GM18868 (cell line): Measurements from ENCODE around the gene RPL31.
"Not testable (repeated sequence)": the region's sequence is repeated elsewhere in the genome, so short reads cannot be mapped to it uniquely, and the experiment has no call there.

Experiments used
- ATAC-seq: cut with Tn5 transposase; IDR thresholded peaks from one replicate; pipeline ENCODE4 v1.9.1; 2021; ENCODE audit warnings: mild to moderate bottlenecking, moderate library complexity; ENCODE audit not compliant: unreplicated experiment

The RPL31 gene

DNA sequence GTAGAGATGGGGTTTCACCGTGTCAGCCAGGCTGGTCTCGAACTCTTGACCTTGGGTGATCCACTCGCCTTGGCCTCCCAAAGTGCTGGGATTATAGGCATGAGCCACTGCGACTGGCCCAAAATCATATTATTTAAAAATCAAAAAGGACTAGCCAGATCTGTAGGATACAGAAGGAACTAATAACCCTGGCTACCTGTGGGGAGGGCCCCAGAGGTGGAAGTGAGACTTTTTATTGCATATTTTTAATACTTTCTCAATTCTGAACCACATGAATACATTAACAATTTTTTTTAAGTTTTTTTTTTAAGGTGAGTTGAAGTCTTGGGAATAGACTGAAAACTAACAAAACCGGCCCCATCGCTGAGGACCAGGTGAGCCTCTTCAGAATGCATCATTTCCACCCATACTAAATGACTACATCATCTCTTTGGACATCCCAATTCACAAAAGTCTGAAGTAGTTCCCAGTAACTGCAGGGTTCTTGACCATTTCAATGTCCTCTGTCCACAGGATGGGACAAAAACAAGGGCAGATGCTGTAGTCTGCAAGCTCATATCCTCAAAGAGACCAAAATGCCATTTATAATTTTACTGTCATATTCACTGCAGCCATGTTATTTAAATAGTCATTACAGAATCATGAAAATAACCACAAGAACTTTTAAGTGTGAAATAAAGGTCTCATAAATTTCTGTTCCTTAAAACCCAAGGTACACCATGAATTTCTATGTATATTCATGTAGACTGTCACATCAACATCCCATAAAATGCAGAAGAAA is 21.4 kb downstream of the RPL31 start:
- ATAC-seq: no peak

DNA sequence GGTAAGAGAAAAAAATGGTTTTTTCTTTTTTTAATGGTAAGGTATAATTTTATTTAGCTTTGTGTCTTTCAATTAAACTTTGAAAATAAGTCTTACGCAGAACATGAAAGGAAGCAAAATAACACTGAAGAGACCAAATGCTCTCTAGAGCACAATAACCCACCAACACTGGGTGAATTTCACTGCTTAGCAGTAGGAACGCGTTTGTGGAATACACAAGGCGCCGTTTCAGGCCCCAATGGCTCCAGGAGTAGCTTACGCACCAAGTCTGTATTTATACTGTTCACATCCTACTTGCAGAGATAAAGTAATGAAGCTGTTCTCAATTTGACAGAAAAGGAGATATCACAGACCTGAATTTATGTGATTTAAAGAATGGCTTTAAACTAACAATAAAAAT is 23.5 kb downstream of the RPL31 start:
- ATAC-seq: no peak

DNA sequence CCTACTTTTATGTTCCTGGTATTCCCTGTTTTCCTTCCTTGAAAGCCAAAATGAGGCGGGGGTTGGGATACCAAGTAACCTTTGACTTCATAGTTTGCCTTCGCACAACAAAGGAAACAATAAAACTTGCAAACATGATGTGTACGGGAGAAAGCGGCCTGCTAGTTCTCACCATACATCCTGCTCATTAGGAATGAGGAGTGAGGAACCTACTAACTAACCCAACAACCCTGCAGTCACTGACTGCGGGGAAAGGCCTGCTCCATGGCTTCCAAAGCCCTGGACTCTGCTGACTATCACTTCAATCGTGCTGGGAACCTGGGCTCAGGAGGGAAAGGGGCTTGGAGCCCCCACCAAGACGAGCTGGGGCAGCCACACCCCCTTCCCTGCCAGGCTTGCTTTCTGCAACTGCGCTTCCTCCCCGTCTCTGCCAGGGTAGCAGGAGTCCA is 24.2 kb downstream of the RPL31 start:
- ATAC-seq: no peak

DNA sequence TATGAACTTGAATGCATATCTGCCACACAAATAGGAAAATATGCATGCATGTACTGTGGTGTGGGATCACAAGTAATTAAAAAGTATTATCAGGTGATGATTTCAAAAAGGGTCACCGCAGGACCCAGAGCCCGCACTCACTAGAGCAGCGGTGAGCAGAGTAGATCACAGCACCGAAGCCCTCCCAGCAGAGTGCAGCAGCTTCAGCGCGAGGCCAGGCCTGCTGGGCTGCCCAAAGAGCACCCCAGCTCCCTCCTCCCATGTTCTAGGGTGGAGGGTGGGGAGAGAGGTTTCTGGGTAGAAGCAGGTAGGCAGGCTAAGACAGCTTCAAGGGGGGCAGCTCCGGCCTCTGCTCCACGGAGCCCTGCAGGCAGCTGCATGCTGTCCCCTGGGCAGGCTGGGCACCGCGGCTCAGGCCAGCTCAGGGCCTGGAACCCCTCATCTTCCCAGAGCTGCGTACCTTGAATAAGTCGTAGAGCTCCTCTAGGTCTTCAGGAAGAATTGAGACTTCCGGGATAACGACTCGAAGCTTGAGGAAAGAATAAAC is 24.9 kb downstream of the RPL31 start:
- no peak for ATAC-seq

DNA sequence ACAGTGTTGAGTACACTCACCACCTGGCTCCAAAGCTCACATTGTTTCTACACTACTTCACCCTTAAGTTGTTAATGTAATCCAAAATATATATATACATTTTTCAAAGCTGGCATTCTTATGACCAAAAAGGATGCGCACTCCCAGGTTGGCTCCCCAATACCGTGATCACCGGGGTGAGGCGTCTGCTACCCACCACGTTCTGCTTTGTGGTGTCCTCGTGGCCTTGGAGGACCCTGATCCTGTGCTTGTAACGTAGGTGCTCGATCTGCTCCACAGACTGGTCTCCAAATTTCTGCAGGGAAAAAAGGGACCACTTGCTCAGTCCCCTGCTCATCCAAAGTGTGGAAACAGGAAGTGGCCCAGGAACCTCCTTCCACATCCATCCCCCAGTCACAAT is 25.8 kb downstream of the RPL31 start:
- ATAC-seq: no peak

DNA sequence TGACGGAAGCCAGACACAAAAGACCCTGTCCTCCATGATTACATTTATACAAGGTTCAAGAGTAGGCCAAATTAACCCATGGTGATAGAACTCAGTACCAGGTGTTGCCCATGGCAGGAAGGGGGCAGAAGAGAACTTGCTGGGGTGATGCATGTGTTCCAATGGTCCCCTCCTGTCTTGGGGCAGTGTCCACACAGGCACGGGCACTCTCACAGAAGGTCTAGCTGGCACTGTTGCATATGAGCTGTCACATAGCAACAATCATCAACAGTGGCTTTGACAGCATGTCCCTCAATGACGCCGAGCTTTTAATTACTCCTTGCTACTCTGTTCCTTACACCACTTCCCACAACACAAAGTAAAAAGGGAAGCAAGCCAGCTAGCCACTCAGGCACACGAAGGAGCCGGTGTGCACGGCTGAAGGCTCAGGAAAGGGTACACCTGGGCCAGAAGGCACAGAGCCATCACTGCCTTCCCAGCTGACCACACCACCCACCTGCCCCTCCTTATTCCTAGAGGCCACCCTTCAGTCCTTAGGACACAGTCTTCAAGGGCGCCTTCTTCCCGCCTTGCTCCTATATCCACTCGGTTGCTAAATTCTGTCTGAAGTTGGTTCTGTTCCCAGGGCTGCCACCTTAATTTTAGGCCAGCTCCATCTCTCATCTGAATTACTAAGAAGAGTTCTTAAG is 28.9 kb downstream of the RPL31 start:
- no peak for ATAC-seq

DNA sequence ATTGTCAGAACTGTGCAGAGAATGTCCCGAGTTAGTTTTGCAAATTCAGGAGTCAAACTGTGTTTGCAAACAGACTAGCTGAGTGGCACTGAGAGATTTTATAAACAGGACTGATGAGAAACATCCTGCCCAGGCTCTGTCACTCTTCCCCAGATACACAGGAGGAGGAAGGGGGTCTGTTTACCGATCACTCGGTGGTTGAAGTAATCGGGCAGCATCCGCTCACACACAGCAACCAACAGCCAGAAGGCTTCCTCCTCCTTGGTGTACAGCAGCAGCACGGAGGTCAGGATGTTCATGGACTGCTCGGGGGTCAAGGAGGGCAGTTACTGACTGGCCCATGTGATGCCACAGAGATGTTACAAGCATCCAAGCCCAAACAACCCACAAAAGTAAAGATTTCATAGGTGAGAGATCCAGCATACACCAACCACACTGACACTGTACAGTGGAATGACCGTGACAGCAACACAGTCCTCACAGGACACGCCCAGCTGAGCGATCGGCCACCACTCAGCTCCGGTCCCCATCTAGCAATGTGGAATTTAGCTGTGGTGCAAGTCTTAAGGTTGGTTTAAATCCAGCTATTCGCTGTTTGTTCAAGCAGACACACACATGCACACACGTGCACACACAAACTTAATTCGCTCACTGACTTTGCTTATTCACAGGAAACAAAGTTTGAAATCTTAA is 30.1 kb downstream of the RPL31 start:
- no peak for ATAC-seq

DNA sequence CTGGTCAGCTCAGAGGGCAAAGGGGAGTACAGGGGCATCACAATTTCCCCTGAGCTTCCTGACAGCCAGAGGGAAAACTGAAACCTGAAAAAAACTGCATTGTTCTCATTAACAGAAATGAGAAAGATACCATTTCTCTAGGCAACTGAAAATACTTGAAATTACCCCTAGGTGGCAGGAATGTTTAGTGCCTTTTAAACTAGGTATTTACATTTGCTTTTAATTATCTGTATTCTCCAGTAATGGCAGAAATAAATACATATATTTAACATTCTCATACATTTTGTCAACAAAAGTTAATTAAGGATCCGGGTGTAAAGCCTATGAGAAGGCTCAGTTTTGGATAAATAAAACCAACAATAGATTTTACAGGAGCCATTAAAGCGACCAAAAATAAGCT is 34.5 kb downstream of the RPL31 start:
- ATAC-seq: no peak

DNA sequence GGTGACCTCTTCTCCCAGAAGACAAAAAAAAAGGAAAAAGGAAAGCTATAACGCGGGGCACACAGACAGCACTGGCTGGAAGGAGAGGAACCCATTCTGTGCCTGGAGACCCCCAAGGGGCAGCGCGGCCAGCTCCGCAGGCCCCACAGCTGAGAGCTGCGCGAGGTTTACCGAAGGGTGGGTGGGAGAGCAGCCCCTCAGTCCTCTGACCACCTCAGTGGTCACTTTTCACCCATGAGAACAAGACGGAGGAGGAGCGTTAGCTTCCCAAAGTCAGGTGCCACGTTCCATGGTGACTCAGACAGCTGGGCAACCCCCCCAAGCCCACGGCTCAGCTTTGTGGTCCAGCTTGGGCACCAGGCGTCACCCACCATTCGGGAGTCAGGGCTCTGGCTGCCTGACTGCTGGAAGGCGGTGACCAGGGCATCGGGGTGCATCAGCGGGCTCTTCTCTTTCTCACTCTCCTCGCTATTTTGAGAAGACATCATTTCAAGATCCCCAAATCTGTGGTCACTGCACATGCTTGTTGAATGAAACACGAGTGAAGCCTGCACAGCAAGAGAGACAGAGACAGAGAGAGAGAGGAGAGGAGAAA is 35.2 kb downstream of the RPL31 start:
- no peak for ATAC-seq

DNA sequence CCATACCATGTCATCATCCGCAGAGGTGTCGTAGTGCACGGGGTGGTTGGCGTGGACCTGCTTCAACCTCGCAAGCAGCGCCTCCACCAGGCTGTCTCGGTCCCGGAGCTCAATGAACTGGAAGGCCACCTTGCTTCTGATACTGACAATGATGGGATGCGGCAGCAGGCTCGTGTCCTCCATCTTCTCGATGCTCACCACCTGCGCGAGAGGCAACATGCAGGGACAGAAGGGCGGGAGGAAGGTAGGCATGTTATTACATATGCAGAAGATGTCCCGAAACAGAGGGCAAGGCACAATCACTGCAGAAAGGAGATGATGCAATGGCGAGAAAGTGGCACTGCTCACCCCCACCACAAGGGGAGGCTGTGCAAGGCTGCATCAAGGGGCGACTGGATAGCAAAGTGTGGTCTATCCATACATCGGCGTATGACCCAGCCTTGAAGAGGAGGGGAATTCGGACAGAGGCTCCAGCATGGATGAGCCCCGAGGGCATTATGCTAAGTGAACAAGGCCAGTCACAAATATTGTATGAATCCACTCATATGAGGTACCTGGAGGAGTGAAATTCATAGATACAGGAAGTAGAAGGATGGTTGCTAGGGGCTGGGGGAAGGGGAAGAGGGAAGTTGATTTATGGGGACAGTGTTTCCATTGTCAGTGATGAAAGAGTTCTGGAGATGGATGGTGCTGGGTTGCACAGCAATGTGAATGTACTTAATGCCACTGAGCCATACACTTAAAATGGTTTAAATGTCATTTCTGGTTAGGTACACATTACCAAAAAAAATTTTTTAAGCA is 36.6 kb downstream of the RPL31 start:
- ATAC-seq: no peak

DNA sequence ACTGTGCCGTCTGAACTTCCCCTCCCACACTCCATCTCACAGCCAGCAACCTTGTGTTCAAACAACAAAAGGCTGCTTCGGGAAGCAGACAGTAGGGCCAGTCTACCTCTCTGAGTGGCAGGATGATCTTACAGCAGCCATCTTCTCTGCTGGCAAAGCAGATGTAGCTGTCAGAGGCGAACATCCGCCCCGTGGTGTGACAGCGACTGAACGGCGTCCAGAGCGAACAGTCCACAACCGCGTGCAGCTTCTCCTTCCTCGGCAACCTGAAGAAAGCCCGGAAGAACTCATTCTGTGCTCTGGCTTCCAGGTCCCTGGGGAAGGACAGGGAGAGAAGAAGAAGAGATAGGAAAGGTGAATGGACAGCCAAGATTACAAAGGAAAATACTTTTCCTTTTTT is 38.0 kb downstream of the RPL31 start:
- no peak for ATAC-seq

DNA sequence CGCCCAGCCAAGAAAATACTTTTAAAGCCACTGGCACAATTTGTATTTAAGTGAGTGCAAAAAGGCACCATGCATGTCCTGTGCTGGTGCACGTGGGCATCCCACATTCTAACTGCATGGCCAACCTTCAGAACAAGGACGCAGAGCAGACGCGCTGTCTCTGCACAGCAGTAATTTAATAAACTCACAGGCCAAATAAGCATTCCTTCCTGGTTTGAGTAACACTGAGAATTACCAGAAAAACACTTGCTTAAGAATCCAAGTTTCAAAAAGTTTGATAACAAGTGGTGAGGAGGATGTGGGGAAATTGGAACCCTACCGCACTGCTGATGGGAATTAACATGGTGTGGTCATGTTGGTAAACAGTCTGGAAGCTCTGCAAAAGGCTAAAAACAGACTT is 38.7 kb downstream of the RPL31 start:
- no peak for ATAC-seq

DNA sequence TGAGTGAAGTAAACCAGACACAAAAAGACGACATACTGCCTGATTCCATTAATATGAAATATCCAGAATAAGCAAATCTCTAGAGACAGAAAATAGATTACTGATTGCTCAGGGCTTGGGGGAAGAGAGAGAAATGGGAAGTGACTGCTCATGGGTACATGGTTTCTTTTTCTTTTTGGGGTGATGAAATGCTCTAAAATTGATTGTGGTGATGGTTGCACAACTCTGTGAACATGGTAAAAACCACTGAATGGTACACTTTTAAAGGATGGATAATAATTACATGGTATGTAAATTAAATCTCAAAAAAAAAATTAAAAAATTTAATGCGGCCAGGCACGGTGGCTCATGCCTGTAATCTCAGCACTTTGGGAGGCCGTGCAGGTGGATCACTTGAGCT is 39.3 kb downstream of the RPL31 start:
- no peak for ATAC-seq

DNA sequence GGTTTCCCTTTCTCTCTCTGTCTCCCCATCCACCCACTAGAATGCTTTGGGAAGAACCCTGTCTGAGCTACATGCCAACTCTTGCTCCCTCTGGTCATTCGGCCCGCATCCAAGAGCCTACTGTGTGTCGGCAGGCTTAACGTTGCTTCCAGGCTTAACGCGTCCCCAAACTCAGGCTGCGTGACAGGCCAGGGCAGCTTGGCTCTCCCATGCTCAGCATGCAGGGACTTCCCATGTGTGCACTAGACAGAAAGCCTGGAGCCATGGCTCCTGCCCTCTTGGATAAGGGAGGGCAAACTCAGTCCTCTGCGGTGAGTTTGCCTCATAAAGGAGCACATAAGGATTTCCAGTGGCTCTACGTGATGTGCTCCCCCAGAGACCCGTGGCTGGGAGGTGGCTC is 43.2 kb downstream of the RPL31 start:
- no peak for ATAC-seq

DNA sequence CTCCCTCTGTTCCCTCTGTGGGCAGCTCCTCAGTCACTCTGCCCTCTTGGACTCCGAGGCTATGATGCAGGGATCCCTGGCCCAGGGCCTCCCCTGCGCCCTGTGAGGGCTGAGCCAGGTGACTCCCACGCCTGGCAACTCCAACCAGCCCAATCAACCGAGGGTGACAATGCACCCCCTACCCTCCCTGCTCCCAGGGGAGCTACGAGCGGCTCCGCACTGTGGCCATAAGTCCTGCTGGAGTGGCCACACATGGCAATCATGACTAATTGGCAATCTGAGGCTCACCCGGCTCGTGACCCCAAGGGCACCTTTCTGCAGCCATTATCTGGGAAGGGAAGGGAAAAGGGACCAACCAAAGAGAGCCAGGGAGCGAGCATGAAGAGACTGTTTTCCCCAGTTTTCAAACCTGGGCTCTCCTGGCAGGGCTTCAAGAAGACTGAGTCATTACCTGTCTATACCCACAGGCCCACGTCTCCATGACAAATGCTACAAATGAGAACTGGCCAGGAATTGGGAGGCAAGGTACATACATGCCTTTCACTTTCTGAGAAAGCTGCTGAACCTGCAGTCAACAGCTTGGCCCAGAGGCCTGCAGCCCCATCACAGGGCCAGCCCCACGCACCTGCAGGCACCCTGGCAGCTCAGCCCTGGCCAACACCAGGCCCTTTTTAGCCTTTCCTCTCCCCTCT is 45.1 kb downstream of the RPL31 start:
- no peak for ATAC-seq

DNA sequence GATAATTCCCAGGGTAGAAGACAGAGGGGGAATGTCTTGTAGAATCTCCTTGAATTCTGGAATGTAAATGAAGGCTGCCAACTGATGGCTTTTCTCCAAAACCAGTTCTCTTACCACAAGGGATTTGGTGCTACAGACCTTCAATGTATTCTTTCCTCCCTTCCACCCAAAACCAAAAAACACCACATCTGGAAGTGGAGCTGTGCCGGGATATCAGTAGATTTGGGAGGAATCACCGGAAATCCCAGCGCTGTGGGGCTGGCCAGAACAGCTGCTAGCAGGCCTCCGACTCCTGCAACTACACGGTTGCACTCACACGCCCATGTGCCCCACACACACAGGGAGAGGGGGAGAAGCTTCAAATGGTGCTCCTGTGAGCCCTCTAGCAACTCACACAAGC is 45.7 kb downstream of the RPL31 start:
- ATAC-seq: no peak

DNA sequence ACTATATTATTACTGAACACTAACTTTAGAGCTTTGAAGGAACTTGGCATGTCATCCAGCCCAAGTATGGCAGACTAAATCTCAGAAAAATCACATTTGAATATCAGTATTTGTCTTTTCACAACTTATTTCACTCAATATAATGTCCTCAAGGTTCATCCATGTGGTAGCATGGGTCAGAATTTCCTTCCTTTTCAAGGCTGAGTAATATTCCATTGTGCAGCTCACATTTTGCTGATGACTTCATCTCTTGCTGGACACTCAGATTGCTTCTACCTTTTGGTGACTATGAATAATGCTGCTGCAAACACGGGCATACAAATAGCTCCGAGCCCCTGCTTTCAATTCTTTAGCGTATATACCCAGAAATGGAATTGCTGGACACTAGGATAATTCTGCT is 46.7 kb downstream of the RPL31 start:
- ATAC-seq: no peak

DNA sequence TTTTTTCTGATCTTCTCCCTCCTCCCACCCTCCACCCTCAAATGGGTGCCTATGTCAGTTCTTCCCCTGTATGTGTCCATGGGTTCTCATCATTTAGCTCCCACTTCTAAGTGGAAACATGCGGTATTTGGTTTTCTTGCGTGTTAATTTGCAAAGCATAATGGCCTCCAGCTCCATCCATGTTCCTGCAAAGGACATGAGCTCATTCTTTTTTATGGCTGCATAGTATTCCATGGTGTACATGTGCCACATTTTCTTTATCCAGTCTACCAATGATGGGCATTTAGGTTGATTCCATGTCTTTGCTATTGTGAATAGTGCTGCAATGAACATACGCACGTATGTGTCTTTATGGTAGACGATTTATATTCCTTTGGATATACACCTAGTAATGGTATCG is 48.8 kb downstream of the RPL31 start:
- not testable (repeated sequence) for ATAC-seq

DNA sequence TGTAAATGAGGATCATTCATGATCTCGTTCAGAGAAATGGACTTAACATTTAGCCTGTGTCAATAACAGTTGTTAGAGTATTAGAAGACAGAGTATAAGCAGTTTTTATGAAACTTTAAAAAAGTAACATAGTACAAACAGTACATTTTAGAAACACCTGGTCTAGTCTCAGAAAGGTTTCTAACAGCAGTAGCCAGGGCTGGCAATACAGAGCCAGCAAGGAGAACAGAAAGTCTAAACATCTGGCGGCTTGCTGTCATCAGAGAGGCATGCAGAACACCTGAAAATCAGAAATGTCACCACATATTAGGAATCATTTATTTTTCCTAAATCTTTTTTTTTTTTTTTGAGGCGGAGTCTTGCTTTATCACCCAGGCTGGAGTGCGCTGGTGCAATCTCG is 50.1 kb downstream of the RPL31 start:
- no peak for ATAC-seq

DNA sequence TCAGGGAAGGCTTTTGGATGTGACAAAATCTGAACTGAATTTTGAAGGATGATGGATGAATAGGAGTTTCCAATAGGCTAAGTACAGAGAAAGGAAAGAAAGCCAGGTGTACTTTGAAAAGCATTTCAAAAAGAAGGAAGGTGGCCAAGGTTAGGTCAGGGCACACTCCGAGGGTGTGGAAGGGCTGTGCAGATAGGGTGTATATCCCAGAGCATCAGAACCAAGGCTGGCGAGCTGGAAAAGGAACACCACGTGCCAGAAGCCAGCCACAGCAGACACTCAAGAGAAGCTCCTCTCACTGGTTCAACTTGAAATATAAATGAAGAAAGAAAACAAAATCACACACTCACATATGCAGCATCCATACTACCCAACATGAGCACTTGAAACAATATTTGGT is 51.0 kb downstream of the RPL31 start:
- no peak for ATAC-seq
